ENCODE data around the gene MACROD2.

MACROD2 gene

DNA sequence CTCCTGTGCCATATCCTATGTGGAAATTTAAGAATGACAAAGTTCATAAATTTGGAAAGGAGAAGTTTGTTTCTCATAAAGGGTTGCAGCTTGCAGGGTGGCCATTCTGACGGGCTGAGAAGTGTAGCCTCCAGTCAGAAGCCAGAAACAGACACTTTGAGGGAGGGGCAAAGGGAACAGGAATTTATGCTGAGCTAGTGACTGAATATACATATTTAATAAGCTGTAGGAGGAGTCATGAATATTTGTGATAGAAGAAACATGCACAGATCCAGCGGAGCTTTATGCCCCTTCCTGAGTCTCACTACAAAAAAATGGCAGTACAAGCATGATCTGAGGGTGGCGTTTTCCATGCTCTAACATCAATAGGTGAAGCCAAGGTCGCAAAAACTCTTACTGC, 1779.6 kb downstream of the MACROD2 start:
- H3K4me3 ChIP-seq (ENCODE audit: control insufficient read depth, low read depth, low read length): no peak overlapping the region
- DNase-seq (ENCODE audit: low read depth): no peak
- TF ChIP-seq, protein P1, sequence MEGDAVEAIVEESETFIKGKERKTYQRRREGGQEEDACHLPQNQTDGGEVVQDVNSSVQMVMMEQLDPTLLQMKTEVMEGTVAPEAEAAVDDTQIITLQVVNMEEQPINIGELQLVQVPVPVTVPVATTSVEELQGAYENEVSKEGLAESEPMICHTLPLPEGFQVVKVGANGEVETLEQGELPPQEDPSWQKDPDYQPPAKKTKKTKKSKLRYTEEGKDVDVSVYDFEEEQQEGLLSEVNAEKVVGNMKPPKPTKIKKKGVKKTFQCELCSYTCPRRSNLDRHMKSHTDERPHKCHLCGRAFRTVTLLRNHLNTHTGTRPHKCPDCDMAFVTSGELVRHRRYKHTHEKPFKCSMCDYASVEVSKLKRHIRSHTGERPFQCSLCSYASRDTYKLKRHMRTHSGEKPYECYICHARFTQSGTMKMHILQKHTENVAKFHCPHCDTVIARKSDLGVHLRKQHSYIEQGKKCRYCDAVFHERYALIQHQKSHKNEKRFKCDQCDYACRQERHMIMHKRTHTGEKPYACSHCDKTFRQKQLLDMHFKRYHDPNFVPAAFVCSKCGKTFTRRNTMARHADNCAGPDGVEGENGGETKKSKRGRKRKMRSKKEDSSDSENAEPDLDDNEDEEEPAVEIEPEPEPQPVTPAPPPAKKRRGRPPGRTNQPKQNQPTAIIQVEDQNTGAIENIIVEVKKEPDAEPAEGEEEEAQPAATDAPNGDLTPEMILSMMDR (conservative IDR thresholded peaks at IDR 0.05; ENCODE audit: control insufficient read depth, insufficient read depth, low read depth, low read length): no peak

DNA sequence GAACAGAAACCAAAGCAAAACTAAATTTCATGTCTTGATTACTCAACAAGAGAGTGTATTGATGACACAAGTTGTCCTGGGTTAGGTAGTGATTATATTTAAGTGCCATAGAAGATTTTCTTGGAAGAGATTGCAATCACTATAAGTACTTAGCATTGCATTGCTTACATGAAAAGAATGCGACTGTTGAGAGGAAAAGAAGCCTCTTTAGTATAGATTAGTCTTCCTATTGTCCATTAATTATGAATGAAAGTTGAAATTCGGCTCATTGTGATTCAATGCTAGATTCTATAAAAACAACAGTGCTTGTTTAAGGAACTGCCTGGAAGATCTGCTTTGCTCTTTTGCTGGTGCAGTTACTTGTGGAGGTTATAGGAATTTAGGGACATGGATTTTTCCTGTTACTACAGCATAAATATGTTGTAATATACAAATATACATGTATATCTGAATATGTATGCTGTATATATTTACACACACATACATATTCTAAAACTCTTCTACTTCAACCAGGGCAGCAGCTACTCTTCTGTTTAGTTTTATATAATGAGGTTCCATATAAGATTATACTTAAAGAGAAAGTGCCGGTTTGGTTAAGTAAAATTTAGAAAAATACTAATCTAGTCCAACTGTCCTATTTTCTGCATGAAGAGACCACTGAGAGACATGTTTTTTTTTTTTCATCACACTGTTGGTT, 1781.6 kb downstream of the MACROD2 start:
- no peak overlapping the region for H3K4me3 ChIP-seq (ENCODE audit: control insufficient read depth, low read depth, low read length)
- no peak for DNase-seq (ENCODE audit: low read depth)
- TF ChIP-seq, protein P1 (conservative IDR thresholded peaks at IDR 0.05; ENCODE audit: control insufficient read depth, insufficient read depth, low read depth, low read length): no peak

DNA sequence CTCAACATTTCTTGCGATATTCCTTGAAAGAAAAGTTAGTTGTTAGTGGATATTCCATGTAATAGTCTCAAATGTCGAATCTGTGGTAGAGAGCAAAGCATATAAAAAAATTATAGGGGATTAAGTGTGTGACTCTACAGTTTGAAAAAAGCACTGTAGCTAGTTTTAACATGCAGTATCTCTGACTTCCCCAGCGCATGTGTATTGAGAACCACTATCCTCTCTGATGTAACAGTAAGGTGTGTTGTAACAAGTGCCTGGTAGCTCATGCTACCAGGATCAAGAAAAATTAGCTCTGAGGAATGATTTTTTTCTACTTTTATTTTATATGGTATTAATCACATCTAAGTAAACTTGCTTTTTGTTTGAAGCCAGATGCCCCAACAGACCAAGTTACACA, 1788.7 kb downstream of the MACROD2 start:
- no peak overlapping the region for H3K4me3 ChIP-seq (ENCODE audit: control insufficient read depth, low read depth, low read length)
- no peak for DNase-seq (ENCODE audit: low read depth)
- TF ChIP-seq, protein P1 (conservative IDR thresholded peaks at IDR 0.05; ENCODE audit: control insufficient read depth, insufficient read depth, low read depth, low read length): no peak

DNA sequence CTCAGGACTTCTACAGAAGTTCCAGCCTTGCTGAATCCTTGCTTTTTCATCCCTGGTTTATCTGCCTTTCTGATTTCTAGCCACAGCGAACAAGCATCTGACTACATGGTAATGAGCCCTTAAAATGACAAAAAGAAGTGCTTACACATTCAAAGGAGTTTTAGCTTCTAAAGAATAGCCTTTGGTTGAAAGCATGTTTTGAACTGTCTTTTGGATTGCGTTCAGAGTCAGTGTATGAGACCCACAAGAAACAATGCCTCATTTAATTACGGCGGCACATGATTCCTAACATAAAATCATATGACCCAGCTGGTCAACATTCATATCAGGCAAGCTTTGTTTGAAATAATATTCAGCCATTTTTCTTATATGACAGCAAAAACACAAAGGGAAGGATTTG, 1793.8 kb downstream of the MACROD2 start:
- no peak for DNase-seq (ENCODE audit: low read depth)
- H3K4me3 ChIP-seq (ENCODE audit: control insufficient read depth, low read depth, low read length): no peak overlapping the region
- TF ChIP-seq, protein P1 (conservative IDR thresholded peaks at IDR 0.05; ENCODE audit: control insufficient read depth, insufficient read depth, low read depth, low read length): no peak

DNA sequence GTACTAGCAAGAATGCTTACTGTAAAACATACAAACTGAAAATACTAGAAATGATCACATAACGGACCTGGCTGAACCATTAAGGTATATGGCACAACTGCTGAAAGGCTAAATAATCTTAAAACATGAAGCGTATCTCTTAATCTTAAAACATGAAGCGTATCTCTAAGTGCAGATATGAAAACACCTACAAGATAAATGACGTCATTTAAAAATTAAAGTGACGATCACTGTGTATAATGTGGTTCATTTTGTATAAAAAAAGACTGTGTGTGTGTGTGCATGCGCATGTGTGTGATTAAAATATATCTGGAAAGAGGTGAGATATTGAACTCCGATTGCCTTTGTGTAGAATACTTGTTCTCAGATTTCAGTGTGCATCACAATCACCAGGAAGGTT, 1797.5 kb downstream of the MACROD2 start:
- no peak for DNase-seq (ENCODE audit: low read depth)
- H3K4me3 ChIP-seq (ENCODE audit: control insufficient read depth, low read depth, low read length): no peak overlapping the region
- TF ChIP-seq, protein P1 (conservative IDR thresholded peaks at IDR 0.05; ENCODE audit: control insufficient read depth, insufficient read depth, low read depth, low read length): no peak

DNA sequence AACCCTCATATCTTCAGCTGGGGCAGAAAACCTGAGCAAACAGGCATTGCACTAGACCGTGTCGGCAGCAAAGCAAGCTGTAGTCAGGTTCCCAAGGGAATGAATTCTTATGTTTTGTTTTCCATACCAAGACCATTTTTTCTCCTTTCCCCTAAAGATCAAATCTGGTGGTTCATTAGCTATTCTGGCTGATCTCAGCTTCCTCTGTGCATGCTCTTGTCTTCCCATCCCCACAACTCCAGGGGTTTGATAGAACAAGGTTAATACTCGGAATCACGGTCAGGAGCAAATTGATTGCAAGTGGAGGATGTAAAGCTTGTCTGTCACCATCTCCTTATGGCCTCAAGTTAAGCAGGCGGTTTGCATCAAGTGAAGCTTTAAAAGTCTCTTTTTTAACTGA, 1799.1 kb downstream of the MACROD2 start:
- no peak for DNase-seq (ENCODE audit: low read depth)
- TF ChIP-seq, protein P1 (conservative IDR thresholded peaks at IDR 0.05; ENCODE audit: control insufficient read depth, insufficient read depth, low read depth, low read length): no peak
- no peak overlapping the region for H3K4me3 ChIP-seq (ENCODE audit: control insufficient read depth, low read depth, low read length)
